Psoas muscle (tissue), 8 donors: ENCODE results near the gene TANC1. TPM values are rescaled to one million over a fixed set of nuclear protein-coding genes. Genes with fewer than 3 reads are reported as not detected.

Experiments used
- ATAC-seq, 4 donors: fragments of 200-7000 bp; cut with Tn5 transposase; one replicate each; pipeline ENCODE4 v1.9.1; 2020; ENCODE audit warnings: moderate library complexity in 3 of 4, mild to moderate bottlenecking in 2 of 4
- DNase-seq, 2 donors: peaks; one replicate each; pipeline ENCODE4 v3.0.0-alpha.2; 2020
- H3K27ac ChIP-seq: fragments of 200-600 bp; one replicate; pipeline ENCODE4 v1.8.0; 2022
- H3K27me3 ChIP-seq, 3 donors: fragments of 200-600 bp in 1 of 3; one replicate each; pipeline versions ENCODE4 v1.6.1 to v1.8.0; 2013 to 2022; ENCODE audit warnings: low read length in 2 of 3, mild to moderate bottlenecking in 2 of 3, moderate library complexity in 1 of 3; ENCODE audit not compliant: insufficient read depth in 3 of 3
- H3K36me3 ChIP-seq, 2 donors: fragments of 200-600 bp in 1 of 2; one replicate each; pipeline versions ENCODE4 v1.6.1 to v1.8.0; 2013 to 2022; ENCODE audit warnings: low read depth in 1 of 2, mild to moderate bottlenecking in 1 of 2, moderate library complexity in 1 of 2; ENCODE audit not compliant: insufficient read depth in 1 of 2
- H3K4me1 ChIP-seq: fragments of 200-600 bp; one replicate; pipeline ENCODE4 v1.8.0; 2022
- H3K4me3 ChIP-seq: fragments of 200-600 bp; one replicate; pipeline ENCODE4 v1.8.0; 2022; ENCODE audit warnings: mild to moderate bottlenecking
- H3K9me3 ChIP-seq: fragments of 200-600 bp; one replicate; pipeline ENCODE4 v1.8.0; 2022
- CTCF ChIP-seq: fragments of 200-600 bp; IDR thresholded peaks from one replicate; pipeline ENCODE4 v1.8.0; 2022; ENCODE audit warnings: antibody characterized with exemption
- WGBS, 3 donors: extraction: QIAGEN DNeasy Blood & Tissue Kit; methylation state at CpG; one replicate each; pipeline versions ENCODE4 v1.1.6 to v1.1.7; 2013; 5-methylcytosine and 5-hydroxymethylcytosine counted together
- intact Hi-C, 2 donors: fragments of 100-400 bp; cut with DNase I; formaldehyde crosslinking; loops; one replicate each; pipeline versions ENCODE4 v1.11.0 to v1.14.2; 2022
- polyA plus RNA-seq, 3 donors: library from polyadenylated mRNA; stranded (reverse); fragments of 200-250 nt; gene quantifications; one replicate each; pipeline ENCODE4 v1.2.3, GENCODE V29; 2013
- total RNA-seq, 4 donors: library from RNA; stranded (reverse); fragmentation: NEBNext Ultra II Directional in 2 of 4; extraction: Animal tissue kit (Norgen Biotek cat#: 25700) in 2 of 4; gene quantifications; one replicate each; pipeline versions ENCODE4 v1.2.1 to v1.2.4, GENCODE V29; 2021 to 2023
- donor health status: healthy with polysubstance abuse.
- donor health status: DM: no; HTN: no; CAD: no; lungs with moderate emphysema.
- donor health status: Bipolar disorder and iron deficiency.
- donor health status: healthy.
- donor health status: DM: yes; HTN: yes; CAD: no.
- donor health status: DM: no; HTN: no; CAD: no.
- donor health status: DM: no; HTN: no; CAD: no.
- donor health status: DM: yes; HTN: yes; CAD: no.

TANC1 gene
- total and polyA plus RNA-seq, 7 donors: 1.9 to 7.5 (median 3.2) TPM

- WGBS, 3 donors: 76 to 77% (median 76%) methylated on average over 7 of the region's 7 CpGs
- ATAC-seq (no peak), DNase-seq (no peak)
- Histone ChIP-seq H3K27me3 (no peaks in the 10 kb centered on the region), H3K36me3 (no peaks in the 10 kb centered on the region), H3K27ac (no peak overlapping the region), H3K4me3 (no peak overlapping the region), H3K4me1 (peaks cover 3% of the 10 kb centered on the region), H3K9me3 (no peaks in the 10 kb centered on the region)
- no peak for TF ChIP-seq CTCF
- intact Hi-C loops: no loop called here
Measured at GRCh38 chr2:159002462-159003111, 34.1 kb downstream of the TANC1 start.

GRCh38 chr2:159003555-159003954, 35.1 kb downstream of the TANC1 start:
- no peaks in the 10 kb centered on the region for H3K36me3 ChIP-seq
- no peak for DNase-seq
- no peak for ATAC-seq

GRCh38 chr2:159004849-159005248, 36.4 kb downstream of the TANC1 start:
- Histone ChIP-seq H3K4me3 (no peak overlapping the region), H3K9me3 (no peaks in the 10 kb centered on the region), H3K36me3 (no peaks in the 10 kb centered on the region), H3K4me1 (no peaks in the 10 kb centered on the region), H3K27me3 (no peaks in the 10 kb centered on the region), H3K27ac (no peak overlapping the region)
- DNase-seq: no peak
- intact Hi-C loops: no loop called here
- no peak for TF ChIP-seq CTCF
- 98 to 99% (median 98%) methylated on average over 6 of the region's 6 CpGs for WGBS, 3 donors
- ATAC-seq: no peak

More at GRCh38 chr2:159003555-159003954, 35.1 kb downstream of the TANC1 start:
- no peak for TF ChIP-seq CTCF
- intact Hi-C loops: no loop called here
- Histone ChIP-seq H3K4me3 (no peak overlapping the region), H3K27me3 (no peaks in the 10 kb centered on the region), H3K27ac (no peak overlapping the region), H3K9me3 (no peaks in the 10 kb centered on the region), H3K4me1 (peaks cover 3% of the 10 kb centered on the region)
- WGBS, 3 donors: 91 to 94% (median 92%) methylated on average over 13 of the region's 13 CpGs

GRCh38 chr2:159009940-159010339, 41.5 kb downstream of the TANC1 start:
- Histone ChIP-seq H3K4me3 (no peak overlapping the region), H3K4me1 (peaks cover 17% of the 10 kb centered on the region), H3K27me3 (no peaks in the 10 kb centered on the region), H3K9me3 (no peaks in the 10 kb centered on the region), H3K36me3 (peaks cover 0 to 2% of the 10 kb centered on the region in 2 donors), H3K27ac (no peak overlapping the region)
- WGBS, 3 donors: 93 to 97% (median 97%) methylated on average over 1 of the region's 1 CpG
- TF ChIP-seq CTCF: no peak
- DNase-seq: no peak
- no peak for ATAC-seq
- intact Hi-C loops: no loop called here

- Histone ChIP-seq H3K27me3 (no peaks in the 10 kb centered on the region), H3K4me1 (peaks cover 17% of the 10 kb centered on the region), H3K9me3 (no peaks in the 10 kb centered on the region), H3K27ac (no peak overlapping the region), H3K4me3 (no peak overlapping the region), H3K36me3 (peaks cover 0 to 2% of the 10 kb centered on the region in 2 donors)
- intact Hi-C loops: no loop called here
- no peak for DNase-seq
- no peak for TF ChIP-seq CTCF
- 76 to 83% (median 79%) methylated on average over 5 of the region's 5 CpGs for WGBS, 3 donors
- ATAC-seq: no peak
Measured at GRCh38 chr2:159010340-159010739, 41.9 kb downstream of the TANC1 start.
